Measurements from ENCODE around the gene ARHGEF4.

DNA sequence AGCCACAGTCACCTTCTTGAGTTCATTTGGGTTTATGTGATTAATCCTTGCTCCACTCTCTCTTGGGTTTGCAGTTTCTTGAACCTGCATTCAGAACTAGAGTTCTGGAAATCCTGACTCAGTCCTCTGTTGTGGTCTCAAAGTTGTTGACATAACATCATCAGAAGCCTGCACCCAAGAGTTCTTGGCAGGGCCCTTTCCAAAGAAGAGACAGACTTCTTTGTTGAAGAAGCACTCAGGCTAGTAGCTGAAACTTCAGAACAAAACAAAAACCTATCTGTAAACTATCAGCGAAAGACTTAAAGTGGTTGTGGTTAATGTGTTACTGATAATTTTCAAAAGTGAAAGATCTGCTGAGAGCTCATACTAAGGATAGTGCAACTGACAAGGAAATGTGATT is 135.7 kb downstream of the ARHGEF4 start:
- TF ChIP-seq, protein P1, sequence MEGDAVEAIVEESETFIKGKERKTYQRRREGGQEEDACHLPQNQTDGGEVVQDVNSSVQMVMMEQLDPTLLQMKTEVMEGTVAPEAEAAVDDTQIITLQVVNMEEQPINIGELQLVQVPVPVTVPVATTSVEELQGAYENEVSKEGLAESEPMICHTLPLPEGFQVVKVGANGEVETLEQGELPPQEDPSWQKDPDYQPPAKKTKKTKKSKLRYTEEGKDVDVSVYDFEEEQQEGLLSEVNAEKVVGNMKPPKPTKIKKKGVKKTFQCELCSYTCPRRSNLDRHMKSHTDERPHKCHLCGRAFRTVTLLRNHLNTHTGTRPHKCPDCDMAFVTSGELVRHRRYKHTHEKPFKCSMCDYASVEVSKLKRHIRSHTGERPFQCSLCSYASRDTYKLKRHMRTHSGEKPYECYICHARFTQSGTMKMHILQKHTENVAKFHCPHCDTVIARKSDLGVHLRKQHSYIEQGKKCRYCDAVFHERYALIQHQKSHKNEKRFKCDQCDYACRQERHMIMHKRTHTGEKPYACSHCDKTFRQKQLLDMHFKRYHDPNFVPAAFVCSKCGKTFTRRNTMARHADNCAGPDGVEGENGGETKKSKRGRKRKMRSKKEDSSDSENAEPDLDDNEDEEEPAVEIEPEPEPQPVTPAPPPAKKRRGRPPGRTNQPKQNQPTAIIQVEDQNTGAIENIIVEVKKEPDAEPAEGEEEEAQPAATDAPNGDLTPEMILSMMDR (conservative IDR thresholded peaks at IDR 0.05; ENCODE audit: low read length): no peak
- no peak for TF ChIP-seq EZH2phosphoT487 (IDR thresholded peaks at IDR 0.05; ENCODE audit: borderline replicate concordance)

Measured in Loucy (cell line).